NCI-H510A (cell line): ENCODE data around the gene ATP1A2.
A peak's percentile ranks its signal among the peaks of the same experiment; 100 is the strongest.
"Not testable (repeated sequence)": the region's sequence is repeated elsewhere in the genome, so short reads cannot be mapped to it uniquely, and the experiment has no call there.

ENCODE experiments used
- DNase-seq: peaks from one replicate; lab custom pipeline; 2025; lab: John Stamatoyannopoulos, UW

The ATP1A2 gene

GRCh38 chr1:160101037-160101716, 14.4 kb upstream of the ATP1A2 start:
- DNase-seq = peak; percentile 51

GRCh38 chr1:160101717-160102522, 13.6 kb upstream of the ATP1A2 start:
- no peak for DNase-seq

DNA sequence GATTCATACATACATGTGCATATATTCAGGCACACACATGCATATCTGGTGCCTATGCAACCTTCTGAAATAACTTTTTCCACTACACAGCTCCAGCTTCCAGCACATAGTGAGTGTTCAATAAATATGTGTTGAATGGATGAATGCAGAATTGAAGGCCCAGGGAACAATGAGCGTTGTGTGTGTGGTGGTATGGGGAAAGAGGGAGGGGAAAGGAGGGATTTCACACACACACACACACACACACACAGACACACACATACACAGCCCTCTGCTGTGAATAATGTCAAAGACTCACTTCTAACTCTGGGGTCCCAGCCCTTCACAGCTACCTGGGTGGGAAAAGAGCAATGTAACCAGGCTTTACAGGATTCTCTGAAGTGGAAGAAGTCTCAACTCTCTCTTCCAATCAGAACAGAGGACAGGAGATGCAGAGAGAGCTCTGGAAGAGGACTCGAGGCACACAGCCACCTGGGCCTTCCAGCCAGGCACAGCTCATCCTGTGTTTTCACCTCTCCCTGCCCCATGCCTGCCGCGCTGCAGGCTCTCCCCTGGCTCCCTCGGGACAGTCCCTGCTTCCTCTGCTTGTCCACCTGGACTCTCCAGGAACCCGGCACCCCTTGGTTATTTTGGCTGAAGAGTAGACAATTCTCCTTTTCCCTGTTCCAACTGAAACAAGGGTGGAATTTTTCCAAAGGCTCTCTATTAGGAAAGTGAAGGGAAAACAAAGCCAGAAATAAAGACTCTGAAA, 11.7 kb upstream of the ATP1A2 start:
- DNase-seq = no peak

DNA sequence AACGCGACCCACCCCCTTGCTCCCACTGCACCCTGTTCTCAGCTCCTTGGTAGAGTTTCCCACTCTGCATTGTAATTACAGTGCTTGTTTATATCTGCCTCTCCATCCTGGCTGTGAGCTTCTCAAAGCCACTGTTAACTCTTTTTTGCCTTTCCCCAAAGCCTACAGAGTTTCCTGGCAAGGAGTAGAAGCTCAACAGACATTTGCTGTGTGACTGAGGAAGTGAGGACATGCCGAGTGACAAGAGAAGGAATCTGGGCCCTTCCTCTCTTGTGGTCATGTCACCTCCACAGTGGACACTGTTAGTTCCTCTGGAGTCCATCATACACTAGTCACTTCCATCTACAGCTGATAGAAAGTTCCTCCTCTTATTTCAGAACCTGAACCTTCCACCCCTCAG, 11.1 kb upstream of the ATP1A2 start:
- DNase-seq = no peak

- DNase-seq = no peak
Observed at GRCh38 chr1:160105155-160105554, 10.4 kb upstream of the ATP1A2 start.

GRCh38 chr1:160107512-160107911, 8.0 kb upstream of the ATP1A2 start:
- no peak for DNase-seq

DNA sequence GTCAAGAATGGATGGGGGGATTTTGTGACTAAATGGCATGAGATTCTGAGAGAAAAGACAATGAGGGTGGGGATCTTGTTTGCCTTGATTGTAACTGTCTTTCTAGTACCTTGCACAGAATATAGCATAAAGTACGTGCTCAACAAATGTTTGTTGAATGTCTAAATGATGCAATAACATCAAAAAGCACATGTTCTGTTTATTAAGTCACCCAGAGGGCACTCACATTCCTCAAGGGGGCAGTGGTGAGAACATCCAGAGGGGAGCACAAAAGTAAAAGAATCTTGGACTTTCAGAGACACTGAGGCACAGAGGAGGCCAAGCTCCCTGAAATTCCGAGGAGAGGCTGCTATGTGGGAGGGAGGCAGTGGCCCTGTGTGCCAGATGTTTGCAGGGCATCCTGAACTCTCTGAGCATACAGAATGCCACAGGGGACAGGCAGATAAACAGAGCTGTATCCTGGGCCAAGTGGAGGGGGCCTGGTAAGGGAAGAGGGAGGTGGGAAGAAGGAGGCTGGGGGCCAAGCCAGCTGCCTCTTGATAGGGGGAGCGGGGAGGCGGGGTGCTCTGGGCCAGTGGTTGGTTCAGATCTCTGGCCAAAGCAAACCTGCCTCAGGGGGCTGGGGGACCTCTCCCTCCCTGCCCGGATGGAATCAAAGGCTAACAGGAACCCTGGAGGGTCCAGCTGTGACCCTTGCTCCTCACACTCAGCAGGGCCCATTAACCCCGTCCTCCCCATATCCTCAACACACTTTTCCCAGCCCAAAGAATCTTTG, 6.5 kb upstream of the ATP1A2 start:
- no peak for DNase-seq

DNA sequence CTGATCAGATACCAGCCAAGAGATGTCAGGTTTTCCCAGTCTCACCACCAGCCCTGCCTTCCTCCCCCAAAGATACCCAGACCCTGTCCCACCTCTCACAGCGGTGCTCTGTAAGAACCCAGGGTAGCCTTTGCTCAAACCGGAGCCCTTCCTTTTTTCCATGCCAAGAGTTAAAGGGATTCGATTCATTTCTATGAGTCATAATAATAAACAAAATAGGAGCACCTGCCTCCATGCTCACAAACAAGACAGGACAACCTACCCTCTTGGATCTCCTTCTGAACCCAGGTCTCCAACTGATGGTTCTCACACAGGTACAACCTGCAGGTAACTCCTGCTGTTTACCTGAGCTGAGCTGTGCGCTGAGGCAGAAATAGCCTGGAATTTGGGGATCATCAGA, 5.9 kb upstream of the ATP1A2 start:
- no peak for DNase-seq

- not testable (repeated sequence) for DNase-seq
Observed at GRCh38 chr1:160111462-160111861, 4.1 kb upstream of the ATP1A2 start.

DNA sequence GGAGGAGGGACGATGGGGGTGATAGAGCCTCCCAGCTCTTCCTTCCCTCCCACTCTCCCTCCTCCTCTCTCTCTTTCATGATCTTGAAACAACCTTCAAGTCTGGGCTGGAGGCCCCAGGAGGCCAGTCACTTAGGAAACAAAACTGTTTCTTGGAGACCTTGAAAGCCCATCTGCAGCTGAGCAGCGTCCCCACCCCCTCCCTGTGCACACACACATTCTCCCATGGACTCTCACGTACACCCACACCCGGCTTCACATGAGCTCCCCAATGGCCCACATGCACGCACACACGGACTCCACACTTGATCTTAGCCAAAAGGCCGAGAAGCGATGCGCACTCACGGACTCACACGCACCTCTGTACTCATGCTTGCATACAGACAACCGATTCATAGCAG, 3.2 kb upstream of the ATP1A2 start:
- no peak for DNase-seq

DNA sequence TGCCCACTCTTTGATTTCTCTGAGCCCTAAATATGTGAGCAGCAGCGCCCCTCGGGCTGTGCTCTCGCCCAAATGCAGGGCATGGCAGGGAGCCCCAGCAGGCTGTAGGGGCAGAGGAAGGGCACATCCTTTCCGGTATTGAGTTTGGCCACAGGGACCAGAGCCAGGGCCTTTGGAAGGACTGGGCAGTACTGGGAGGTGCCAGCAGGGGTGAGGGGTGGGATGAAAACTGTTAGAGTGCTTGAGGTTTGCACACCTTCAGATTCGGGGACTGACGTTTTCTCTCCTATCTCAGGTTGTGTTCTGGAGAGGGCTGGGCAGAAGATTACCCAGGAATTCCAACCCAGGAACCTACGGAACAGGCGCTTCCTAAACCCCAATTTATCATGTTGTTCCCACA, 2.2 kb upstream of the ATP1A2 start:
- no peak for DNase-seq

DNA sequence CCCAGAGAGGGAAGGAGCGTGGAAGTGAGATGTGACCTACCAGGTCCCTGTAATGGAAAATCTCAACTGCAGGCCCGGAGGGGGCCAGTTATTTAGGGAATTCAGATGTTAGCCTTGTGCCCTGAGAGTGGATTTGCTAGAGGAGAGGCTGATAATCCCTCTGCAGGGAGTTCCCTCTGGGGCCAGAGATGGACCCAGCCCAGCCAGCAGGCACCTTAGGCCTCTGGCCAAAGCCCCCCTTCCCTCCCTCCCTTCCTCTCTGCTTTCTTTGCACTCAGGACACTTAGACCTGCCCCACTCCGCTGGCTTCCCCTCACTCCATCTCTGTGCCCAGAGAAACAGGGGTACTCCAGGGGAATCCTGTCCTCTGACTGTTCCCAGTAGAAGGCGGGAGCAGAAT, 1.5 kb upstream of the ATP1A2 start:
- no peak for DNase-seq

DNA sequence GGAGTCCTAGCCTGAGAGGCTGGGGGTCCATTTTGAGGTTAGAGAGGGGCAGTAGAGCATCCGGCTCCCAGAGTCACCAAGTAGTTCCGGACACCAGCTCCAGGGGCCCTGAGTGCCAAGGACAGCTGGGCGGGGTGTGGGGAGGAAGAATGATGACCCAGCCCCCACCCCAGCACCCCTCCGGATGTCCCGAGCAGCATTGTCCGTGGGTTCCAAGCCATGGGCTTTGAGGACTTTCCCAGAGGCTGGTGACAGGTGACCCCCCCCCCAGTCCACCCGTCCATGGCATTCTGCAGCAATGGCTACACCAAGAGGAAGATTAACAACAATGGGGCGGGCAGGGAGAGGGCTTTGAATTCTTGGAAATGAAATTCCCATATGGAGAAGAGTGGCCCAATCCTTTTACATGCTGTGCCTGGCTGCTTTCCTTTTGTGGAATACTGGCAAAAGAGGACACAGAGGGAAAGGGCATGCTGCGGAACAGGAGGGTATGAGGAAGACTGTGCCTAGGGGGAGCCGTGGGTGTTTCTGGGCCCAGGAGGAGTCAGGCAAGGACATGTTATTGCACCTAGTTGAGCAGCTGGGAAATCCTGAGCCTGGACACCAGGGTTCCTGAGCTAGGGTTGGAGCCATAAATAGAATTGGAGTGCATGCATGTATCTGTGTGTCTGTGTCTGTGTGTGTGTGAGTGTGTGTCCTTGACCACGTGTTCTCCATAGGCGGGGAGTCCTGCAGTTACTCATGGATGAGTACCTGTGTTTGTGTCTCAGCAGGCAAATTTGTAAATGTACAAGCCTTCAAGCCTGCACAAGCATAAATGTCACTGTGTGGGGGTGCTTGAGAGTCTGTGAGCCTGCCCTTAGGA, 956 bp downstream of the ATP1A2 start:
- DNase-seq = no peak

DNA sequence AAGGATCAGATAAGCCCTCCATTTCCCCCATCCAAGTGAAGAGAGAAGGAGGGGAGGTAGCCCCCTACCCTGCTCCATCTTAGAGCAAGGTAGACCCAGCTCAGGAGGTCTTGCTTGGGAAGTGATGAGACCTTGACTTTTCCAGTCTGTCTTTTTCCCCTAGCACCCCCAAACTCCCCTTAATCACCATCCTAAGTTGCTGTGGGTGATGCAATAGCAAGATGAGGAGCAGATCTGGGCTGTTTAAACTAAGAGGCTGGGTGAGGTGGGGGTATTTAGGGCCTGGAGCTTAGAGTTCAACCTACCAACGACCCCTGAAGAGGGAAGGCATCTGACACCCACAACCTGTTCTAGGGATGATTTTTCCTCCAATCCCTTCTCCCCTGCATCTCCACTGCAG, 1.7 kb downstream of the ATP1A2 start:
- no peak for DNase-seq

DNA sequence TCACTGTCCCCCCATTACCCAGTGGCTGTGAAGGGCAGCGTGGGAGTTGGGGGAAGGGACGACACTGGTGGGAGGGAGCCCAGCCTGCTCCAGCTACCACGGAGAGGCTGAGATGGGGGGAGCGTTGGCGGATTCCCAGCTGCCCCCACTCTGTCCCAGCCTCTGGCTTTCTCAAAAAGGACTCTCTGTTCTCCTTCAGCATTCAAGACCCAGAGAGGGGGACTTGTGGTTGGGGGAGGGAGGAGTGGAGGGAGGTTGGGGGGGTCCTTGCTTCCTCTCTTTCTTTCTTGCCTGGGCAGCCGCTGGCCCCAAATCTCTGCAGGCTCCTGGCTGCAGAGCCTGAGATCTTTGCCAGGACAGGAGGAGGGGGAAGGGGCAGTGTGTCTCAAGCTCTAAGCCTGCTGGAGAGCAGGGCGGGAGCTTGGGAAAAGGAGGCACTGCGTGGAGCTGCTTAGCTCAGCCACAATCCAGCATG, 2.2 kb downstream of the ATP1A2 start:
- DNase-seq = no peak

- no peak for DNase-seq
Observed at GRCh38 chr1:160118928-160119327, 3.4 kb downstream of the ATP1A2 start.

- DNase-seq = no peak
Observed at GRCh38 chr1:160120797-160121196, 5.2 kb downstream of the ATP1A2 start.

DNA sequence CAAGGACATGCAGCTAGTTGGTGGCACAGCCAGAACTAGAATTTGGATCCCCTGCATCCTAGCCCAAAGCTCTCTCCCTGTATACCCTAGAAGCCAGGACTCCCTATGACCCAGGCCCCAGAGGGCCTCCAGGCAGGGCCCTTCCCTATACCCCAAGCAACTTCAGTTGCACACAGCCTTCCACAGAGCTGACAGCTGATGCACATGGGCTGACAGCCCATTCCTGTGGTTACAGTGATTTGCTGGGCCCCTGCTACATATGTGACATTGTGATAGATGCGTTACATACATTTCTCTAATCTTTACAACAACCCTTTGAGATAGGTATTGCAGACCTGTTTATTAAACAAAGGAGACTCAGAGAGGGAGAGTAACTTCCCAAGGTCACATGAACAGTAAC, 5.8 kb downstream of the ATP1A2 start:
- DNase-seq = no peak

- no peak for DNase-seq
Observed at GRCh38 chr1:160122978-160123495, 7.5 kb downstream of the ATP1A2 start.

GRCh38 chr1:160123726-160124125, 8.2 kb downstream of the ATP1A2 start:
- no peak for DNase-seq
